ENCODE data around the gene ASPRV1. TPM values are rescaled to one million over a fixed set of nuclear protein-coding genes. Genes with fewer than 3 reads are reported as not detected.

Gene ASPRV1
- total RNA-seq, 4 donors from 2014 or later = 0.95 to 1.2 TPM; not detected in 2

DNA sequence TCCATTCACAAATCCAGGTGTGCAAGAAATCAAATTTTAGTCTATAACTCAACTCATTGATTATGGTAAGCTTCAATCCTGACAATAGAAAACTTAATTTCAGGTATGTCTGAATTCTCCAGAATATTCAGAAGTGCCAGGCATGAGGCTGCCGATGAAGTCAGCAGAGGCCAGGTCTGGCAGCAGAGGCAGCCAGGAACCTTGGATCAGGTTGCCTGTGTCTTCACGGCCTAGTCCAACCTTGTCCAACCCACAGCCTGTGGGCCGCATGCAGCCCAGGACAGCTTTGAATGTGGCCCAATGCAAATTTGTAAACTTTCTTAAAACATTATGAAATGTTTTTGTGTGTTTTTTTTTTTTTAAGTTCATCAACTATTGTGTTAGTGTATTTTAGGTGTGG, 46.9 kb upstream of the ASPRV1 start:
- peak overlapping the region in 1 of 4 donors; percentile 79 for H3K27ac ChIP-seq

DNA sequence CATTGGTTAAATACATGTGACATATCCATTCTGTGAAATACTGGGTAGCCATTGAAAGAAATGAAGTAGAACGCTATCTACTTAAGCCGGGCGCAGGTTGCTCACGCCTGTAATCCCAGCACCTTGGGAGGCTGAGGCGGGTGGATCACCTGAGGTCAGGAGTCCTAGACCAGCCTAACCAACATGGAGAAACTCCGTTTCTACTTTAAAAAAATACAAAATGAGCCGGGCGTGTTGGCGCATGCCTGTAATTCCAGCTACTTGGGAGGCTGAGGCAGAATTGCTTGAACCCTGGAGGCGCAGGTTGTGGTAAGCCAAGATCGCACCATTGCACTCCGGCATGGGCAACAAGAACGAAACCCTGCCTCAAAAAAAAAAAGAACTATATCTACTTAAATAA, 45.7 kb upstream of the ASPRV1 start:
- DNase-seq = no peak
- H3K36me3 ChIP-seq = no peaks in the 10 kb centered on the region
- H3K9me3 ChIP-seq = no peaks in the 10 kb centered on the region
- H3K27ac ChIP-seq = no peak overlapping the region
- intact Hi-C loops (cut with DNase I; ENCODE audit: low total_unique reads) (no loop called here), in situ Hi-C loops (cut with MboI; ENCODE audit: low pct_ligation_motif_present in 1 of 4, low pct_unique_long_range_greater_than_20kb in 1 of 4, low sequenced_read_pairs in 3 of 4) (no loop called here)
- no peak overlapping the region for H3K4me3 ChIP-seq
- H3K4me1 ChIP-seq = peaks cover 4 to 15% (median 9%) of the 10 kb centered on the region in 4 donors
- TF ChIP-seq, protein P1, sequence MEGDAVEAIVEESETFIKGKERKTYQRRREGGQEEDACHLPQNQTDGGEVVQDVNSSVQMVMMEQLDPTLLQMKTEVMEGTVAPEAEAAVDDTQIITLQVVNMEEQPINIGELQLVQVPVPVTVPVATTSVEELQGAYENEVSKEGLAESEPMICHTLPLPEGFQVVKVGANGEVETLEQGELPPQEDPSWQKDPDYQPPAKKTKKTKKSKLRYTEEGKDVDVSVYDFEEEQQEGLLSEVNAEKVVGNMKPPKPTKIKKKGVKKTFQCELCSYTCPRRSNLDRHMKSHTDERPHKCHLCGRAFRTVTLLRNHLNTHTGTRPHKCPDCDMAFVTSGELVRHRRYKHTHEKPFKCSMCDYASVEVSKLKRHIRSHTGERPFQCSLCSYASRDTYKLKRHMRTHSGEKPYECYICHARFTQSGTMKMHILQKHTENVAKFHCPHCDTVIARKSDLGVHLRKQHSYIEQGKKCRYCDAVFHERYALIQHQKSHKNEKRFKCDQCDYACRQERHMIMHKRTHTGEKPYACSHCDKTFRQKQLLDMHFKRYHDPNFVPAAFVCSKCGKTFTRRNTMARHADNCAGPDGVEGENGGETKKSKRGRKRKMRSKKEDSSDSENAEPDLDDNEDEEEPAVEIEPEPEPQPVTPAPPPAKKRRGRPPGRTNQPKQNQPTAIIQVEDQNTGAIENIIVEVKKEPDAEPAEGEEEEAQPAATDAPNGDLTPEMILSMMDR (IDR thresholded peaks at IDR 0.05) = no peak
- TF ChIP-seq EP300 (IDR thresholded peaks at IDR 0.05; ENCODE audit: low read depth) (no peak), POLR2A (IDR thresholded peaks at IDR 0.05) (no peak), POLR2AphosphoS5 (IDR thresholded peaks at IDR 0.05) (no peak)
- WGBS, 2 donors (ENCODE audit: low coverage in 1 of 2) = 95 to 96% methylated on average over 10 to 13 of the region's 13 CpGs
- H3K27me3 ChIP-seq = no peaks in the 10 kb centered on the region

More for the DNA sequence above, 46.9 kb upstream of the ASPRV1 start:
- 91% methylated on average over 3 of the region's 3 CpGs; no CpG with 5 or more reads in 1 of the 2 donors for WGBS, 2 donors (ENCODE audit: low coverage in 1 of 2)
- Histone ChIP-seq H3K4me1 (peaks cover 4 to 15% (median 9%) of the 10 kb centered on the region in 4 donors), H3K4me3 (no peak overlapping the region), H3K27me3 (no peaks in the 10 kb centered on the region), H3K36me3 (no peaks in the 10 kb centered on the region), H3K9me3 (no peaks in the 10 kb centered on the region)
- DNase-seq = no peak
- intact Hi-C loops (cut with DNase I; ENCODE audit: low total_unique reads) (no loop called here), in situ Hi-C loops (cut with MboI; ENCODE audit: low pct_ligation_motif_present in 1 of 4, low pct_unique_long_range_greater_than_20kb in 1 of 4, low sequenced_read_pairs in 3 of 4) (no loop called here)
- TF ChIP-seq POLR2A (IDR thresholded peaks at IDR 0.05) = no peak
- TF ChIP-seq, protein P1 (IDR thresholded peaks at IDR 0.05) = no peak
- TF ChIP-seq EP300 (IDR thresholded peaks at IDR 0.05; ENCODE audit: low read depth) = no peak
- TF ChIP-seq POLR2AphosphoS5 (IDR thresholded peaks at IDR 0.05) = no peak

DNA sequence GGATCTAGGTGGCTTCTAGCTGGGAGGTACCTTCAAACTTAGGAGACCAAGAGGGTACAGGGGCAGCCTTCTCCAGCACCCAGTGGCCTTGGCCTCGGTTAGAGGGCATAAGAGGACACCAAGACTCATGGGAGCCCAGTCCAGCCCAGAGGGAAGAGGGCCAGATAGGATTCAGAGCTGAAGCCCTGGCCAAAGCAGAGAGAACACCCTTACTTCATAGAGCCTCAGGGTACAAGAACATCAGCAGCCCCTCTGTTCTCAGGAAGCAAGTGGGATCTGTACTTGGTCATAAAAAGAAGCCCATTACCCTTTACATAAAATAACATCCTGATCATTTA, 45.0 kb upstream of the ASPRV1 start:
- peaks cover 4 to 13% (median 7%) of the 10 kb centered on the region in 4 donors for H3K4me1 ChIP-seq
- H3K27me3 ChIP-seq = no peaks in the 10 kb centered on the region
- no peak overlapping the region for H3K27ac ChIP-seq
- intact Hi-C loops (cut with DNase I; ENCODE audit: low total_unique reads) (no loop called here), in situ Hi-C loops (cut with MboI; ENCODE audit: low pct_ligation_motif_present in 1 of 4, low pct_unique_long_range_greater_than_20kb in 1 of 4, low sequenced_read_pairs in 3 of 4) (no loop called here)
- H3K36me3 ChIP-seq = no peaks in the 10 kb centered on the region
- no peaks in the 10 kb centered on the region for H3K9me3 ChIP-seq
- TF ChIP-seq EP300 (IDR thresholded peaks at IDR 0.05; ENCODE audit: low read depth) (no peak), POLR2AphosphoS5 (IDR thresholded peaks at IDR 0.05) (no peak), POLR2A (IDR thresholded peaks at IDR 0.05) (no peak)
- TF ChIP-seq, protein P1 (IDR thresholded peaks at IDR 0.05) = no peak
- H3K4me3 ChIP-seq = no peak overlapping the region
- DNase-seq = no peak
- 72% methylated on average over 1 of the region's 1 CpG; no CpG with 5 or more reads in 1 of the 2 donors for WGBS, 2 donors (ENCODE audit: low coverage in 1 of 2)

DNA sequence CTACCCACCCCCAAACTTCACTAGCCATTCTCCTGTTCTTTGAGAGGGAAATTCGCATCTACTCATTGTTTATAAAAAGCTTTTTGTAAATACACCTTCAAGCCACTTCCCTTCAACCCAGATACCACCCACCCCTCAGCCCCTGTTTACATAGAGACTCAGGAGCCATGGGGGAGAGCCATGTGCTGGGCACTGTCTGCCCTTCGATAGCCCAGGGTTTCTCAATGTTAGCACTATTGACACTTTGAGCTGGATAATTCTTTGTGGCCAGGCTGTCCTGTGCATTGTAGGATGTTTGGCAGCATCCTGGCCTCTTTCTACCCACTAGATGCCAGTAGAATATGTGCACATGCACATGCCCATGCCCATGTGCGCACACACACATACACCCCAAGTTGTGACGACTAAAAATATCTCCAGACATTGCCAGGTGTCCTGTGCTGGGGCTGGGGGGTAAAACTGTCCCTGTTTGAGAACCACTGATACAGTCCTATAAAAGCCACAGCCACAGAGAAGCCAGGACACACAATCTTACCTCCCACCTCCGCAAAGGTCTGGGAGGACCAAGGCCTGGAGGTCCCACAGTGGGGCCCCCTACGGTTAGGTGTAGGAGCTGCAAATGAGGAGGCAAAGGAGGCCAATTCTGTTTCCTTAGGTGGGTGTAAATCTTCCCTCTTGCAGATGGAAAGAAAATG, 44.5 kb upstream of the ASPRV1 start:
- in situ Hi-C loops (cut with MboI; ENCODE audit: low pct_ligation_motif_present in 1 of 4, low pct_unique_long_range_greater_than_20kb in 1 of 4, low sequenced_read_pairs in 3 of 4) (no loop called here), intact Hi-C loops (cut with DNase I; ENCODE audit: low total_unique reads) (no loop called here)
- Histone ChIP-seq H3K9me3 (no peaks in the 10 kb centered on the region), H3K27me3 (no peaks in the 10 kb centered on the region), H3K4me1 (peaks cover 4 to 8% (median 5%) of the 10 kb centered on the region in 4 donors), H3K4me3 (no peak overlapping the region), H3K27ac (no peak overlapping the region), H3K36me3 (no peaks in the 10 kb centered on the region)
- WGBS, 2 donors (ENCODE audit: low coverage in 1 of 2) = 80 to 90% methylated on average over 1 to 6 of the region's 6 CpGs
- TF ChIP-seq POLR2AphosphoS5 (IDR thresholded peaks at IDR 0.05) (no peak), EP300 (IDR thresholded peaks at IDR 0.05; ENCODE audit: low read depth) (no peak), POLR2A (IDR thresholded peaks at IDR 0.05) (no peak)
- TF ChIP-seq, protein P1 (IDR thresholded peaks at IDR 0.05) = no peak
- DNase-seq = no peak

All from transverse colon (tissue), 4 donors.